Measurements from ENCODE around the gene WRAP73.

Gene WRAP73

DNA sequence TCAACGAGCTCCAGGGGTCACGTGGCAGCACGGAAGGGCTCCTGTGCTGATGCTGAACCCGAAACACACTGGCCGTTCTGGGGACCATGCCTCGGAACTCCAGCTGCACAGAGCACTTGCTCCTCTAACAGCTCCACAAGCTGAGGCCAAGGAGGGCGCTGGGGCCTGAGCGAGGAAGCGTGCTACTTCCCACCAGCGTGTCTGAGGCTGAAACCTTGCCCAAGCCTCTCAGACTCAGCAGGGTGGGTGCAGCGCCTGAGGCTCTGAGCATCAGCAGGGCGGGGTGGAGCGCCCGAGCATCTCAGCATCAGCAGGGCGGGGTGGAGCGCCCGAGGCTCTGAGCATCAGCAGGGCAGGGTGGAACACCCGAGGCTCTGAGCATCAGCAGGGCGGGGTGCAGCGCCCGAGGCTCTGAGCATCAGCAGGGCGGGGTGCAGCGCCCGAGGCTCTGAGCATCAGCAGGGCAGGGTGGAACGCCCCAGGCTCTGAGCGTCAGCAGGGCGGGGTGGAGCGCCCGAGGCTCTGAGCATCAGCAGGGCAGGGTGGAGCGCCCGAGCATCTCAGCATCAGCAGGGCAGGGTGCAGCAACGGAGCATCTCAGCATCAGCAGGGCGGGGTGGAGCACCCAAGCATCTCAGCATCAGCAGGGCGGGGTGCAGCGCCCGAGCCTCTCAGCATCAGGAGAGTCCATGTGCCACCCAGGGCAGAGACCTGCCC lies 9.6 kb downstream of the WRAP73 start:
- TF ChIP-seq, protein P1, sequence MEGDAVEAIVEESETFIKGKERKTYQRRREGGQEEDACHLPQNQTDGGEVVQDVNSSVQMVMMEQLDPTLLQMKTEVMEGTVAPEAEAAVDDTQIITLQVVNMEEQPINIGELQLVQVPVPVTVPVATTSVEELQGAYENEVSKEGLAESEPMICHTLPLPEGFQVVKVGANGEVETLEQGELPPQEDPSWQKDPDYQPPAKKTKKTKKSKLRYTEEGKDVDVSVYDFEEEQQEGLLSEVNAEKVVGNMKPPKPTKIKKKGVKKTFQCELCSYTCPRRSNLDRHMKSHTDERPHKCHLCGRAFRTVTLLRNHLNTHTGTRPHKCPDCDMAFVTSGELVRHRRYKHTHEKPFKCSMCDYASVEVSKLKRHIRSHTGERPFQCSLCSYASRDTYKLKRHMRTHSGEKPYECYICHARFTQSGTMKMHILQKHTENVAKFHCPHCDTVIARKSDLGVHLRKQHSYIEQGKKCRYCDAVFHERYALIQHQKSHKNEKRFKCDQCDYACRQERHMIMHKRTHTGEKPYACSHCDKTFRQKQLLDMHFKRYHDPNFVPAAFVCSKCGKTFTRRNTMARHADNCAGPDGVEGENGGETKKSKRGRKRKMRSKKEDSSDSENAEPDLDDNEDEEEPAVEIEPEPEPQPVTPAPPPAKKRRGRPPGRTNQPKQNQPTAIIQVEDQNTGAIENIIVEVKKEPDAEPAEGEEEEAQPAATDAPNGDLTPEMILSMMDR (IDR thresholded peaks at IDR 0.05) = no peak

DNA sequence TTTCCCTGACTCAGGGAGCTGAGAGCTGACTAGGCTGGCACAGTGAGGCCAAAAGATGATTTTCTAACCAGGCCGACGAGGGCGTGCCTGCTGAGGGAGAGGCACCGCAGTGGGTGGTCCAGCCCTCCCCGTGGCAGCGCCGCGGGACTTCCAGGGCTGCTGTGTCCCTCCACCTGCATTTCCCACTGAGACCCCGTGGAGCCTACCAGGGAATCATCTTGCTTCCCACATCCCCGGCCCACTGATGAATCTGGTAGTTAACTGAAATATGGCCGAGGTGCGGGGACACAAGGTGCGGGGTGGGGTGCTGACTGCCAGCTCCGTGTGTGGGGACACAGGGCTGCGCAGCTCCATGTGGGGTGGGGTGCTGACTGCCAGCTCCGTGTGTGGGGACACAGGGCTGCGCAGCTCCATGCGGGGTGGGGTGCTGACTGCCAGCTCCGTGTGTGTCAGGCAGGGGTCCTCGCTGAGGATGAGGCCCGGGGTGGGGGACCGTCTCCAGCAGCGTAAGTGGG lies 10.4 kb downstream of the WRAP73 start:
- TF ChIP-seq, protein P1 (IDR thresholded peaks at IDR 0.05) = no peak

DNA sequence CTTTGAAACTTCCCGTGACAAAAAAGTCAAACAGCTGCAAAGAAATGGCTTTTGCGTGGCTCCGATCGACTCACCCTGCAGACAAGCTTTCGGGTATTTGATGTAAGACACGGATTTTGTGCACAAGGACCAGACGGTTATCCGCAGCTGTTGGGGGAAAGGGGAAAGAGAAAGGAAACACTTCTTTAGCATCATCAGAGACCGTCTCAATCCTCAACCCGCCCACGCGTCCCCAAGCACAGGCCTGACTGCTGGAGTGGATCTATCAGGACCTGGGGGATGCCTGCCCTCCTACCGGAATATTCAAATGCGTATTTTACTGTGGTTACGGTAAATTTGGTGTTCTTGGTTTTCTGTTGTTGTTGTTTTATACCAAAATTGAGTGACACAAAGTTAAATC lies 11.2 kb downstream of the WRAP73 start:
- TF ChIP-seq, protein P1 (IDR thresholded peaks at IDR 0.05) = no peak

- TF ChIP-seq, protein P1 (IDR thresholded peaks at IDR 0.05) = no peak
Measured at GRCh38 chr1:3638027-3638426, 11.9 kb downstream of the WRAP73 start.

- TF ChIP-seq, protein P1 (IDR thresholded peaks at IDR 0.05) = no peak
Measured at GRCh38 chr1:3636531-3636930, 13.4 kb downstream of the WRAP73 start.

DNA sequence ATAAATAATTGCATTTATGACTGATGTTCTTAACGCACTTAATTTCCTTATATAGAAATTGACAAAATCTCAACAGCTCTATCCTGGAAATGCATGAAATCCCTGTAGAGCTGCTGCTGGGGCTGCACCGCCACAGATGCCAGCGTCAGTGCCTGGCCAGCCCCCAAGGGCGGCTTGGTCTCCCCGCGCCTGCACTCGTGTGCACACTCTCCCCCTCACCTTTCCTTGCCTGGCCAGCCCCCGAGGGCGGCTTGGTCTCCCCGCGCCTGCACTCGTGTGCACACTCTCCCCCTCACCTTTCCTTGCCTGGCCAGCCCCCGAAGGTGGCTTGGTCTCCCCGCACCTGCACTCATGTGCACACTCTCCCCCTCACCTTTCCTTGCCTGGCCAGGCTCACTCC lies 13.8 kb downstream of the WRAP73 start:
- TF ChIP-seq, protein P1 (IDR thresholded peaks at IDR 0.05) = no peak

DNA sequence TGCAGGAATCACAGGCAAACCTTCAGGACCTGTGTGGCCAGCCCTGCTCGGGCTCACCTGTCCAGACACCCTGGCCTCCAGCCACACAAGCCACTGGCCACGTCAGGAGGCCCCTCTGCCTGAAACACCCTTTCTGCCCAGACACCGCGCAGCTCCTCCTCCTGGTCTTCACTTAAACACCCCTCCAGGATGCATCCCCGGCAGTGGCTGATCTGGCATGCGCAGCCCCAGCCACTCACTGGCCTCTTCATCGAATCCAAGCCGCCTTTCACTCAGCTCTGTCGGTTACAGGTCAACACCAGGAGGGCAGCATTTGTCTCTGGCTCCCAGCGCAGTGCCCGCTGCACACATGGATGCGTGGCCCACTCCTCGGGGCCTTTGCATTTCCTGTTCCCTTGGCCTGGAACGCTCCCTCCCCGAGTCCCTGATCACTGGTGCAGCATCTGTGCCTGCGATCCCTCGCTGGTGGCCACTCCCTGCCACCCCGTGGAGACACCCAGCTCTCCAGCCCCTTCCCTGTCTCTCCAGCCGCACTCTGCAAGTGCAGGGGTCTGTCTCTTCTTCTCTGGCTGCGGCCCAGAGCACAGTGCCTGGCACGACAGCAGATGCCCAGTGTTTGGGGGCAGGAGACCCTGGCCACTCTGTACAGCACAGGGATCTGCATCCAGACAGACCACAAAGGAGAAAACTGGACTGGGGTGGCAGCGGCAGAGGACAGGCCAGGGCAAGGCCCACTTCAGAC lies 15.7 kb downstream of the WRAP73 start:
- TF ChIP-seq, protein P1 (IDR thresholded peaks at IDR 0.05) = no peak
